ENCODE results near the gene DIO3.

GRCh38 chr14:101603096-101603495, 41.8 kb downstream of the DIO3 start:
- TF ChIP-seq CTCF (conservative IDR thresholded peaks at IDR 0.05; ENCODE audit: low read length) (no peak), EZH2phosphoT487 (IDR thresholded peaks at IDR 0.05; ENCODE audit: borderline replicate concordance, low read depth, low read length) (no peak)
